ENCODE measurements around the gene PDXK. TPM values are rescaled to one million over a fixed set of nuclear protein-coding genes. Genes with fewer than 3 reads are reported as not detected.

PDXK gene
- total RNA-seq, 1 donor from 2014 or later: 54.0 TPM

- no peak overlapping the region for H3K9ac ChIP-seq
- H3K9me3 ChIP-seq (ENCODE audit: low read depth): no peaks in the 10 kb centered on the region
- no peak overlapping the region for H3K4me2 ChIP-seq
- H3K27me3 ChIP-seq: peaks cover 24% of the 10 kb centered on the region
- no peak overlapping the region for H2AFZ ChIP-seq (replicated peaks)
- peaks cover 18% of the 10 kb centered on the region for H4K20me1 ChIP-seq (ENCODE audit: low read depth)
- no peak overlapping the region for H3K4me3 Mint-ChIP-seq
- no peak overlapping the region for H3K27ac ChIP-seq
- no peak overlapping the region for H3K27ac Mint-ChIP-seq
- no peaks in the 10 kb centered on the region for H3F3A ChIP-seq (ENCODE audit: low read depth)
- H3K4me1 Mint-ChIP-seq: peaks cover 31% of the 10 kb centered on the region
- no peaks in the 10 kb centered on the region for H3K36me3 Mint-ChIP-seq
- DNase-seq (ENCODE audit: low spot score): no peak
- TF ChIP-seq EZH2 (IDR thresholded peaks at IDR 0.05) (no peak), EZH2phosphoT487 (IDR thresholded peaks at IDR 0.05) (no peak)
- TF ChIP-seq, protein P1, sequence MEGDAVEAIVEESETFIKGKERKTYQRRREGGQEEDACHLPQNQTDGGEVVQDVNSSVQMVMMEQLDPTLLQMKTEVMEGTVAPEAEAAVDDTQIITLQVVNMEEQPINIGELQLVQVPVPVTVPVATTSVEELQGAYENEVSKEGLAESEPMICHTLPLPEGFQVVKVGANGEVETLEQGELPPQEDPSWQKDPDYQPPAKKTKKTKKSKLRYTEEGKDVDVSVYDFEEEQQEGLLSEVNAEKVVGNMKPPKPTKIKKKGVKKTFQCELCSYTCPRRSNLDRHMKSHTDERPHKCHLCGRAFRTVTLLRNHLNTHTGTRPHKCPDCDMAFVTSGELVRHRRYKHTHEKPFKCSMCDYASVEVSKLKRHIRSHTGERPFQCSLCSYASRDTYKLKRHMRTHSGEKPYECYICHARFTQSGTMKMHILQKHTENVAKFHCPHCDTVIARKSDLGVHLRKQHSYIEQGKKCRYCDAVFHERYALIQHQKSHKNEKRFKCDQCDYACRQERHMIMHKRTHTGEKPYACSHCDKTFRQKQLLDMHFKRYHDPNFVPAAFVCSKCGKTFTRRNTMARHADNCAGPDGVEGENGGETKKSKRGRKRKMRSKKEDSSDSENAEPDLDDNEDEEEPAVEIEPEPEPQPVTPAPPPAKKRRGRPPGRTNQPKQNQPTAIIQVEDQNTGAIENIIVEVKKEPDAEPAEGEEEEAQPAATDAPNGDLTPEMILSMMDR (IDR thresholded peaks at IDR 0.05): no peak
- no peaks in the 10 kb centered on the region for H3K36me3 ChIP-seq
- H3K79me2 ChIP-seq (ENCODE audit: low read depth): peaks cover 16% of the 10 kb centered on the region
- H3K27me3 Mint-ChIP-seq (ENCODE audit: insufficient read depth, low read depth): peaks cover 11% of the 10 kb centered on the region
- H3K9me3 Mint-ChIP-seq: no peaks in the 10 kb centered on the region
- no peak overlapping the region for H3K4me3 ChIP-seq
- H3K4me1 ChIP-seq: peaks cover 8% of the 10 kb centered on the region
Measured at GRCh38 chr21:43723648-43724047, 4.7 kb downstream of the PDXK start.

- no peak overlapping the region for H3K9ac ChIP-seq
- H3K36me3 ChIP-seq: no peaks in the 10 kb centered on the region
- H3K9me3 ChIP-seq (ENCODE audit: low read depth): no peaks in the 10 kb centered on the region
- H3K79me2 ChIP-seq (ENCODE audit: low read depth): peaks cover 25% of the 10 kb centered on the region
- DNase-seq (ENCODE audit: low spot score): no peak
- no peaks in the 10 kb centered on the region for H3K27me3 ChIP-seq
- H3K4me1 ChIP-seq: no peaks in the 10 kb centered on the region
- peaks cover 35% of the 10 kb centered on the region for H3K4me1 Mint-ChIP-seq
- no peak overlapping the region for H3K4me2 ChIP-seq
- H3K27ac Mint-ChIP-seq: peak overlapping the region; percentile 85
- no peaks in the 10 kb centered on the region for H4K20me1 ChIP-seq (ENCODE audit: low read depth)
- H3K27me3 Mint-ChIP-seq (ENCODE audit: insufficient read depth, low read depth): peaks cover 10% of the 10 kb centered on the region
- no peaks in the 10 kb centered on the region for H3K36me3 Mint-ChIP-seq
- H3K27ac ChIP-seq: no peak overlapping the region
- H3K9me3 Mint-ChIP-seq: no peaks in the 10 kb centered on the region
- TF ChIP-seq EZH2phosphoT487 (IDR thresholded peaks at IDR 0.05): no peak
- no peak for TF ChIP-seq EZH2 (IDR thresholded peaks at IDR 0.05)
- TF ChIP-seq, protein P1 (IDR thresholded peaks at IDR 0.05): no peak
- H3F3A ChIP-seq (ENCODE audit: low read depth): peaks cover 9% of the 10 kb centered on the region
- H3K4me3 Mint-ChIP-seq: peak overlapping the region; percentile 59
- H3K4me3 ChIP-seq: no peak overlapping the region
- H2AFZ ChIP-seq (replicated peaks): no peak overlapping the region
Measured at GRCh38 chr21:43726686-43727518, 8.0 kb downstream of the PDXK start.

- Histone ChIP-seq H3K4me2 (peak overlapping the region; percentile 84), H3K9me3 (ENCODE audit: low read depth) (no peaks in the 10 kb centered on the region), H3K79me2 (ENCODE audit: low read depth) (peaks cover 24% of the 10 kb centered on the region), H4K20me1 (ENCODE audit: low read depth) (no peaks in the 10 kb centered on the region), H2AFZ (replicated peaks) (no peak overlapping the region), H3F3A (ENCODE audit: low read depth) (peaks cover 9% of the 10 kb centered on the region), H3K4me1 (no peaks in the 10 kb centered on the region), H3K36me3 (no peaks in the 10 kb centered on the region), H3K27ac (no peak overlapping the region), H3K27me3 (no peaks in the 10 kb centered on the region), H3K9ac (no peak overlapping the region), H3K4me3 (peak overlapping the region; percentile 63)
- H3K36me3 Mint-ChIP-seq: no peaks in the 10 kb centered on the region
- H3K4me1 Mint-ChIP-seq: peaks cover 33% of the 10 kb centered on the region
- H3K9me3 Mint-ChIP-seq: no peaks in the 10 kb centered on the region
- H3K4me3 Mint-ChIP-seq: peak overlapping the region; percentile 88
- H3K27ac Mint-ChIP-seq: peak overlapping the region; percentile 53
- DNase-seq (ENCODE audit: low spot score): no peak
- H3K27me3 Mint-ChIP-seq (ENCODE audit: insufficient read depth, low read depth): peaks cover 9% of the 10 kb centered on the region
- no peak for TF ChIP-seq EZH2 (IDR thresholded peaks at IDR 0.05)
- TF ChIP-seq, protein P1 (IDR thresholded peaks at IDR 0.05): peak; percentile 10
Measured at GRCh38 chr21:43727519-43728153, 8.7 kb downstream of the PDXK start.
